ENCODE data around the gene YTHDC1.
A peak's percentile ranks its signal among the peaks of the same experiment; 100 is the strongest.

The YTHDC1 gene

GRCh38 chr4:68344049-68344448, 5.8 kb downstream of the YTHDC1 start:
- Histone ChIP-seq H3K27me3 (ENCODE audit: control insufficient read depth, insufficient read depth, low read length) (no peaks in the 10 kb centered on the region), H3K9ac (no peak overlapping the region), H3K4me3 (ENCODE audit: low read depth, low read length) (no peak overlapping the region), H3K4me2 (ENCODE audit: low read length) (no peak overlapping the region), H2AFZ (no peak overlapping the region), H3K79me2 (peaks cover 30% of the 10 kb centered on the region), H3K9me3 (ENCODE audit: control insufficient read depth, low read length) (no peaks in the 10 kb centered on the region), H3K36me3 (ENCODE audit: control insufficient read depth, insufficient read depth, low read length) (no peaks in the 10 kb centered on the region), H3K27ac (no peak overlapping the region), H3K4me1 (peaks cover 6% of the 10 kb centered on the region)
- TF ChIP-seq CTCF (IDR thresholded peaks at IDR 0.05) = no peak

GRCh38 chr4:68342134-68342533, 7.8 kb downstream of the YTHDC1 start:
- no peak for TF ChIP-seq CTCF (IDR thresholded peaks at IDR 0.05)
- H3K36me3 ChIP-seq (ENCODE audit: control insufficient read depth, insufficient read depth, low read length) = no peaks in the 10 kb centered on the region
- no peaks in the 10 kb centered on the region for H3K9me3 ChIP-seq (ENCODE audit: control insufficient read depth, low read length)
- no peaks in the 10 kb centered on the region for H3K27me3 ChIP-seq (ENCODE audit: control insufficient read depth, insufficient read depth, low read length)
- no peaks in the 10 kb centered on the region for H3K4me1 ChIP-seq
- no peak overlapping the region for H3K4me3 ChIP-seq (ENCODE audit: low read depth, low read length)
- no peak overlapping the region for H3K27ac ChIP-seq
- H2AFZ ChIP-seq = no peak overlapping the region
- H3K79me2 ChIP-seq = peaks cover 26% of the 10 kb centered on the region
- peak overlapping the region; percentile 13 for H3K4me2 ChIP-seq (ENCODE audit: low read length)
- no peak overlapping the region for H3K9ac ChIP-seq

- peaks cover 8% of the 10 kb centered on the region for H3K79me2 ChIP-seq
- no peak overlapping the region for H2AFZ ChIP-seq
- H3K4me3 ChIP-seq (ENCODE audit: low read depth, low read length) = no peak overlapping the region
- no peak overlapping the region for H3K9ac ChIP-seq
- H3K4me2 ChIP-seq (ENCODE audit: low read length) = no peak overlapping the region
- no peaks in the 10 kb centered on the region for H3K9me3 ChIP-seq (ENCODE audit: control insufficient read depth, low read length)
- no peaks in the 10 kb centered on the region for H3K36me3 ChIP-seq (ENCODE audit: control insufficient read depth, insufficient read depth, low read length)
- H3K27me3 ChIP-seq (ENCODE audit: control insufficient read depth, insufficient read depth, low read length) = no peaks in the 10 kb centered on the region
- H3K4me1 ChIP-seq = no peaks in the 10 kb centered on the region
- no peak overlapping the region for H3K27ac ChIP-seq
- TF ChIP-seq CTCF (IDR thresholded peaks at IDR 0.05) = no peak
These were observed 11.3 kb downstream of the YTHDC1 start for GRCh38 chr4:68338625-68339024.

- no peak overlapping the region for H3K4me3 ChIP-seq (ENCODE audit: low read depth, low read length)
- no peak for TF ChIP-seq CTCF (IDR thresholded peaks at IDR 0.05)
- H3K9ac ChIP-seq = no peak overlapping the region
- H3K9me3 ChIP-seq (ENCODE audit: control insufficient read depth, low read length) = no peaks in the 10 kb centered on the region
- H3K4me2 ChIP-seq (ENCODE audit: low read length) = no peak overlapping the region
- no peak overlapping the region for H3K27ac ChIP-seq
- H3K4me1 ChIP-seq = no peaks in the 10 kb centered on the region
- H3K79me2 ChIP-seq = peaks cover 8% of the 10 kb centered on the region
- H2AFZ ChIP-seq = no peak overlapping the region
- no peaks in the 10 kb centered on the region for H3K27me3 ChIP-seq (ENCODE audit: control insufficient read depth, insufficient read depth, low read length)
- no peaks in the 10 kb centered on the region for H3K36me3 ChIP-seq (ENCODE audit: control insufficient read depth, insufficient read depth, low read length)
These were observed 12.4 kb downstream of the YTHDC1 start for GRCh38 chr4:68337522-68337921.

DNA sequence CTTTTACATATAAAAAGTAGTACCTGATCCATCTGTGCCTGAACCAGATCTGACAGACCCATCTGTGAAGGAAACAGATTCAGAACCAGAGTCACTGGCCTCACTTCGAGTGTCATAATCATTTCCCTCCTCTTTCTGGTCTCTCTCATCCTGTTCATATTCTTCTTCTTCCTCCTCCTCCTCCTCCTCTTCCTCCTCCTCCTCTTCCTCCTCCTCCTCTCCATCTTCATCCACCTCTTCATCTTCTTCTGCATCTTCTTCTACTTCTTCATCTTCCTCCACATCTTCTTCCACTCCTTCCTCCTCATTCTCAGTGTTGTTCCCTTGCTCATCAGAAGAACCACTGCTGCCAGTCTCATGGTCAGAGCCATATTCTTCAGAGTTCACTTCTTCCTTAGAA, 12.9 kb downstream of the YTHDC1 start:
- no peak overlapping the region for H2AFZ ChIP-seq
- H3K4me3 ChIP-seq (ENCODE audit: low read depth, low read length) = no peak overlapping the region
- H3K4me2 ChIP-seq (ENCODE audit: low read length) = no peak overlapping the region
- no peaks in the 10 kb centered on the region for H3K4me1 ChIP-seq
- H3K27me3 ChIP-seq (ENCODE audit: control insufficient read depth, insufficient read depth, low read length) = no peaks in the 10 kb centered on the region
- H3K36me3 ChIP-seq (ENCODE audit: control insufficient read depth, insufficient read depth, low read length) = no peaks in the 10 kb centered on the region
- TF ChIP-seq CTCF (IDR thresholded peaks at IDR 0.05) = no peak
- no peaks in the 10 kb centered on the region for H3K9me3 ChIP-seq (ENCODE audit: control insufficient read depth, low read length)
- H3K9ac ChIP-seq = no peak overlapping the region
- H3K27ac ChIP-seq = no peak overlapping the region
- peaks cover 8% of the 10 kb centered on the region for H3K79me2 ChIP-seq

Data from parathyroid adenoma (tissue), 2 donors.